ENCODE data around the gene LINC00632. TPM values are rescaled to one million over a fixed set of nuclear protein-coding genes. Genes with fewer than 3 reads are reported as not detected.

The LINC00632 gene
- total and polyA plus RNA-seq, 4 donors: 0.15 to 28.7 (median 0.32) TPM

DNA sequence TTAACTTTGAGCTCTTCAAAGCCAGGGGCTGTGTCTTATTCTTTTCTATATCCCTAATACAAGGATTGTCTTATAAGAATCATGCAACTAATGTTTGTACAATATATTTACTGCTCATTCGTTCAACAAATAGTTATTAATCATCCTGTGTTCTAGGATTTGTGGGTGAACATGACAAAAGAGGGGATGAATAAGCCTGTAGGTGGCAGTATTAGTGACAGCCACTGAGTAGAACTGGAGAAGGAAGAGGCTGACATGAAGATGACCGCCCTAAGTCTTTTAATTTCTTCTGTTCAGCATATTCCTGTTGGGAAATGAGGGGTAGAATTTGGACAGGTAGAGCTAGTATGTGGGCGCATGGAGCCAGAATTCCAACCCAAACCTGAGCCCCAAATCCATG lies 11.9 kb upstream of the LINC00632 start:
- Histone ChIP-seq H3K36me3 (ENCODE audit: control insufficient read depth in 4 of 4, insufficient read depth in 3 of 4, low read depth in 1 of 4, low read length in 3 of 4) (no peaks in the 10 kb centered on the region), H3K4me3 (ENCODE audit: low read depth in 1 of 3, low read length in 3 of 3) (no peak overlapping the region), H3K27me3 (ENCODE audit: control insufficient read depth in 4 of 4, insufficient read depth in 4 of 4, low read length in 3 of 4) (peaks cover 0 to 6% (median 0%) of the 10 kb centered on the region in 4 donors), H3K9ac (ENCODE audit: low read depth in 1 of 2, low read length in 2 of 2) (no peak overlapping the region), H3K4me1 (ENCODE audit: control insufficient read depth in 4 of 4, insufficient read depth in 4 of 4, low read length in 3 of 4) (peaks cover 0 to 3% (median 0%) of the 10 kb centered on the region in 4 donors), H3K27ac (ENCODE audit: low read depth in 1 of 2, low read length in 2 of 2) (no peak overlapping the region), H3K9me3 (ENCODE audit: control insufficient read depth in 4 of 4, low read length in 3 of 4) (no peaks in the 10 kb centered on the region)
- TF ChIP-seq, protein P1, sequence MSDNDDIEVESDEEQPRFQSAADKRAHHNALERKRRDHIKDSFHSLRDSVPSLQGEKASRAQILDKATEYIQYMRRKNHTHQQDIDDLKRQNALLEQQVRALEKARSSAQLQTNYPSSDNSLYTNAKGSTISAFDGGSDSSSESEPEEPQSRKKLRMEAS (IDR thresholded peaks at IDR 0.05): no peak
- TF ChIP-seq NR2F2 (IDR thresholded peaks at IDR 0.05) (no peak), HNF4A (conservative IDR thresholded peaks at IDR 0.05) (no peak), YY1 (IDR thresholded peaks at IDR 0.05) (no peak), SP1 (IDR thresholded peaks at IDR 0.05) (no peak), FOXA1 (IDR thresholded peaks at IDR 0.05) (no peak), EGR1 (IDR thresholded peaks at IDR 0.05; ENCODE audit: low read depth in 2 of 2) (no peak), GABPA (IDR thresholded peaks at IDR 0.05 in 1 of 2, conservative IDR thresholded peaks at IDR 0.05 in 1 of 2) (no peak), TAF1 (conservative IDR thresholded peaks at IDR 0.05) (no peak), JUND (IDR thresholded peaks at IDR 0.05) (no peak)
- TF ChIP-seq, protein P2, sequence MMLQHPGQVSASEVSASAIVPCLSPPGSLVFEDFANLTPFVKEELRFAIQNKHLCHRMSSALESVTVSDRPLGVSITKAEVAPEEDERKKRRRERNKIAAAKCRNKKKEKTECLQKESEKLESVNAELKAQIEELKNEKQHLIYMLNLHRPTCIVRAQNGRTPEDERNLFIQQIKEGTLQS (IDR thresholded peaks at IDR 0.05): no peak
- TF ChIP-seq, protein P3, sequence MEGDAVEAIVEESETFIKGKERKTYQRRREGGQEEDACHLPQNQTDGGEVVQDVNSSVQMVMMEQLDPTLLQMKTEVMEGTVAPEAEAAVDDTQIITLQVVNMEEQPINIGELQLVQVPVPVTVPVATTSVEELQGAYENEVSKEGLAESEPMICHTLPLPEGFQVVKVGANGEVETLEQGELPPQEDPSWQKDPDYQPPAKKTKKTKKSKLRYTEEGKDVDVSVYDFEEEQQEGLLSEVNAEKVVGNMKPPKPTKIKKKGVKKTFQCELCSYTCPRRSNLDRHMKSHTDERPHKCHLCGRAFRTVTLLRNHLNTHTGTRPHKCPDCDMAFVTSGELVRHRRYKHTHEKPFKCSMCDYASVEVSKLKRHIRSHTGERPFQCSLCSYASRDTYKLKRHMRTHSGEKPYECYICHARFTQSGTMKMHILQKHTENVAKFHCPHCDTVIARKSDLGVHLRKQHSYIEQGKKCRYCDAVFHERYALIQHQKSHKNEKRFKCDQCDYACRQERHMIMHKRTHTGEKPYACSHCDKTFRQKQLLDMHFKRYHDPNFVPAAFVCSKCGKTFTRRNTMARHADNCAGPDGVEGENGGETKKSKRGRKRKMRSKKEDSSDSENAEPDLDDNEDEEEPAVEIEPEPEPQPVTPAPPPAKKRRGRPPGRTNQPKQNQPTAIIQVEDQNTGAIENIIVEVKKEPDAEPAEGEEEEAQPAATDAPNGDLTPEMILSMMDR (IDR thresholded peaks at IDR 0.05; ENCODE audit: low read depth, low read length, missing input control): no peak
- TF ChIP-seq, protein P4, sequence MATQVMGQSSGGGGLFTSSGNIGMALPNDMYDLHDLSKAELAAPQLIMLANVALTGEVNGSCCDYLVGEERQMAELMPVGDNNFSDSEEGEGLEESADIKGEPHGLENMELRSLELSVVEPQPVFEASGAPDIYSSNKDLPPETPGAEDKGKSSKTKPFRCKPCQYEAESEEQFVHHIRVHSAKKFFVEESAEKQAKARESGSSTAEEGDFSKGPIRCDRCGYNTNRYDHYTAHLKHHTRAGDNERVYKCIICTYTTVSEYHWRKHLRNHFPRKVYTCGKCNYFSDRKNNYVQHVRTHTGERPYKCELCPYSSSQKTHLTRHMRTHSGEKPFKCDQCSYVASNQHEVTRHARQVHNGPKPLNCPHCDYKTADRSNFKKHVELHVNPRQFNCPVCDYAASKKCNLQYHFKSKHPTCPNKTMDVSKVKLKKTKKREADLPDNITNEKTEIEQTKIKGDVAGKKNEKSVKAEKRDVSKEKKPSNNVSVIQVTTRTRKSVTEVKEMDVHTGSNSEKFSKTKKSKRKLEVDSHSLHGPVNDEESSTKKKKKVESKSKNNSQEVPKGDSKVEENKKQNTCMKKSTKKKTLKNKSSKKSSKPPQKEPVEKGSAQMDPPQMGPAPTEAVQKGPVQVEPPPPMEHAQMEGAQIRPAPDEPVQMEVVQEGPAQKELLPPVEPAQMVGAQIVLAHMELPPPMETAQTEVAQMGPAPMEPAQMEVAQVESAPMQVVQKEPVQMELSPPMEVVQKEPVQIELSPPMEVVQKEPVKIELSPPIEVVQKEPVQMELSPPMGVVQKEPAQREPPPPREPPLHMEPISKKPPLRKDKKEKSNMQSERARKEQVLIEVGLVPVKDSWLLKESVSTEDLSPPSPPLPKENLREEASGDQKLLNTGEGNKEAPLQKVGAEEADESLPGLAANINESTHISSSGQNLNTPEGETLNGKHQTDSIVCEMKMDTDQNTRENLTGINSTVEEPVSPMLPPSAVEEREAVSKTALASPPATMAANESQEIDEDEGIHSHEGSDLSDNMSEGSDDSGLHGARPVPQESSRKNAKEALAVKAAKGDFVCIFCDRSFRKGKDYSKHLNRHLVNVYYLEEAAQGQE (IDR thresholded peaks at IDR 0.05): no peak
- no peak for DNase-seq (ENCODE audit: low spot score)
- WGBS: 72% methylated on average over 3 of the region's 3 CpGs

DNA sequence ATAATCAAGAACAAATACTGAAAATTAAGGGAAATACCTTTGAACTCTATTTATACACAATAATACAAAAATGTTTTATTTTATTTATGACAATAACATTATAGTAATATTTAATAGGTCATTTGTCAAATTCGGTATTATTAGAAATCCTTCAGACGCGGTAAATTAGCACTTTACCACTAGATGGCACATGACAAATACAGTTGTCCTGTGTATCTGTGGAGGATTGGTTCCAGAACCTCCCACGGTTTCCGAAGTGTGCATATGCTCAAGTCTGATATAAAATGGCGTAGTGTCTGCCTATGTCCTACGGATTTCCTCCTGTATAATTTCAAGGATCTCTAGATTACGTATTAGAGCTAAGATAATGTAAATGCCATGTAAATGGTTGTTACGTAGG lies 8.1 kb upstream of the LINC00632 start:
- Histone ChIP-seq H3K36me3 (ENCODE audit: control insufficient read depth in 4 of 4, insufficient read depth in 3 of 4, low read depth in 1 of 4, low read length in 3 of 4) (no peaks in the 10 kb centered on the region), H3K9ac (ENCODE audit: low read depth in 1 of 2, low read length in 2 of 2) (no peak overlapping the region), H3K4me3 (ENCODE audit: low read depth in 1 of 3, low read length in 3 of 3) (no peak overlapping the region), H3K4me1 (ENCODE audit: control insufficient read depth in 4 of 4, insufficient read depth in 4 of 4, low read length in 3 of 4) (peaks cover 0 to 3% (median 0%) of the 10 kb centered on the region in 4 donors), H3K27me3 (ENCODE audit: control insufficient read depth in 4 of 4, insufficient read depth in 4 of 4, low read length in 3 of 4) (peaks cover 0 to 6% (median 0%) of the 10 kb centered on the region in 4 donors), H3K27ac (ENCODE audit: low read depth in 1 of 2, low read length in 2 of 2) (no peak overlapping the region), H3K9me3 (ENCODE audit: control insufficient read depth in 4 of 4, low read length in 3 of 4) (no peaks in the 10 kb centered on the region)
- 22% methylated on average over 9 of the region's 9 CpGs for WGBS
- DNase-seq (ENCODE audit: low spot score): no peak
- TF ChIP-seq JUND (IDR thresholded peaks at IDR 0.05) (no peak), FOXA2 (IDR thresholded peaks at IDR 0.05) (no peak), EGR1 (IDR thresholded peaks at IDR 0.05; ENCODE audit: low read depth in 2 of 2) (no peak), HNF4A (conservative IDR thresholded peaks at IDR 0.05) (no peak), FOXA1 (IDR thresholded peaks at IDR 0.05) (no peak), NR2F2 (IDR thresholded peaks at IDR 0.05) (no peak), TAF1 (conservative IDR thresholded peaks at IDR 0.05) (no peak), RAD21 (IDR thresholded peaks at IDR 0.05) (peak; percentile 57 to 71), RXRA (IDR thresholded peaks at IDR 0.05) (no peak), SP1 (IDR thresholded peaks at IDR 0.05) (no peak)
- TF ChIP-seq, protein P5, sequence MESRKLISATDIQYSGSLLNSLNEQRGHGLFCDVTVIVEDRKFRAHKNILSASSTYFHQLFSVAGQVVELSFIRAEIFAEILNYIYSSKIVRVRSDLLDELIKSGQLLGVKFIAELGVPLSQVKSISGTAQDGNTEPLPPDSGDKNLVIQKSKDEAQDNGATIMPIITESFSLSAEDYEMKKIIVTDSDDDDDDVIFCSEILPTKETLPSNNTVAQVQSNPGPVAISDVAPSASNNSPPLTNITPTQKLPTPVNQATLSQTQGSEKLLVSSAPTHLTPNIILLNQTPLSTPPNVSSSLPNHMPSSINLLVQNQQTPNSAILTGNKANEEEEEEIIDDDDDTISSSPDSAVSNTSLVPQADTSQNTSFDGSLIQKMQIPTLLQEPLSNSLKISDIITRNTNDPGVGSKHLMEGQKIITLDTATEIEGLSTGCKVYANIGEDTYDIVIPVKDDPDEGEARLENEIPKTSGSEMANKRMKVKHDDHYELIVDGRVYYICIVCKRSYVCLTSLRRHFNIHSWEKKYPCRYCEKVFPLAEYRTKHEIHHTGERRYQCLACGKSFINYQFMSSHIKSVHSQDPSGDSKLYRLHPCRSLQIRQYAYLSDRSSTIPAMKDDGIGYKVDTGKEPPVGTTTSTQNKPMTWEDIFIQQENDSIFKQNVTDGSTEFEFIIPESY (IDR thresholded peaks at IDR 0.05): no peak
- TF ChIP-seq, protein P4 (IDR thresholded peaks at IDR 0.05): no peak
- TF ChIP-seq, protein P1 (IDR thresholded peaks at IDR 0.05): no peak
- TF ChIP-seq, protein P3 (IDR thresholded peaks at IDR 0.05; ENCODE audit: low read depth, low read length, missing input control): peak; percentile 43

Data from liver (tissue), 9 donors.